ENCODE results near the gene ZNF821.
"Not testable (repeated sequence)": the region's sequence is repeated elsewhere in the genome, so short reads cannot be mapped to it uniquely, and the experiment has no call there.

The ZNF821 gene

GRCh38 chr16:71843572-71843971 is 40.4 kb downstream of the ZNF821 start:
- no peak for TF ChIP-seq CTCF (IDR thresholded peaks at IDR 0.05; ENCODE audit: insufficient read depth, low read depth, low read length, missing control alignments)
- DNase-seq (ENCODE audit: low read depth), result no peak
- H3K4me3 ChIP-seq (ENCODE audit: low read length), result no peak overlapping the region

GRCh38 chr16:71840052-71840451 is 43.9 kb downstream of the ZNF821 start:
- no peak for DNase-seq (ENCODE audit: low read depth)
- TF ChIP-seq CTCF (IDR thresholded peaks at IDR 0.05; ENCODE audit: insufficient read depth, low read depth, low read length, missing control alignments), result no peak
- no peak overlapping the region for H3K4me3 ChIP-seq (ENCODE audit: low read length)

- no peak for DNase-seq (ENCODE audit: low read depth)
These were observed 46.8 kb downstream of the ZNF821 start for GRCh38 chr16:71837150-71837549.

GRCh38 chr16:71834291-71834690 is 49.7 kb downstream of the ZNF821 start:
- no peak for TF ChIP-seq CTCF (IDR thresholded peaks at IDR 0.05; ENCODE audit: insufficient read depth, low read depth, low read length, missing control alignments)
- H3K4me3 ChIP-seq (ENCODE audit: low read length), result no peak overlapping the region
- no peak for DNase-seq (ENCODE audit: low read depth)

More at GRCh38 chr16:71837150-71837549, 46.8 kb downstream of the ZNF821 start:
- no peak overlapping the region for H3K4me3 ChIP-seq (ENCODE audit: low read length)
- TF ChIP-seq CTCF (IDR thresholded peaks at IDR 0.05; ENCODE audit: insufficient read depth, low read depth, low read length, missing control alignments), result no peak

- not testable (repeated sequence) for H3K4me3 ChIP-seq (ENCODE audit: low read length); DNase-seq (ENCODE audit: low read depth)
These were observed 51.9 kb downstream of the ZNF821 start for GRCh38 chr16:71832112-71832511.

- not testable (repeated sequence) for DNase-seq (ENCODE audit: low read depth); H3K4me3 ChIP-seq (ENCODE audit: low read length)
These were observed 52.3 kb downstream of the ZNF821 start for GRCh38 chr16:71831698-71832097.

GRCh38 chr16:71830359-71830758 is 53.6 kb downstream of the ZNF821 start:
- TF ChIP-seq CTCF (IDR thresholded peaks at IDR 0.05; ENCODE audit: insufficient read depth, low read depth, low read length, missing control alignments), result no peak
- no peak for DNase-seq (ENCODE audit: low read depth)
- H3K4me3 ChIP-seq (ENCODE audit: low read length), result no peak overlapping the region

GRCh38 chr16:71826533-71827017 is 57.4 kb downstream of the ZNF821 start:
- H3K4me3 ChIP-seq (ENCODE audit: low read length), result no peak overlapping the region
- no peak for TF ChIP-seq CTCF (IDR thresholded peaks at IDR 0.05; ENCODE audit: insufficient read depth, low read depth, low read length, missing control alignments)
- DNase-seq (ENCODE audit: low read depth), result no peak

- not testable (repeated sequence) for DNase-seq (ENCODE audit: low read depth); H3K4me3 ChIP-seq (ENCODE audit: low read length)
These were observed 66.9 kb downstream of the ZNF821 start for GRCh38 chr16:71817155-71817500.

Data from epithelial cell of esophagus (primary cell).